DMS114 treated with DMSO at 0.1 percent for 48 hours (cell line): Measurements from ENCODE around the gene MCM5.

ENCODE experiments used
- DNase-seq: peaks from one replicate; lab custom pipeline; 2025; ENCODE audit not compliant: unreplicated experiment; lab: John Stamatoyannopoulos, UW

Gene MCM5

DNA sequence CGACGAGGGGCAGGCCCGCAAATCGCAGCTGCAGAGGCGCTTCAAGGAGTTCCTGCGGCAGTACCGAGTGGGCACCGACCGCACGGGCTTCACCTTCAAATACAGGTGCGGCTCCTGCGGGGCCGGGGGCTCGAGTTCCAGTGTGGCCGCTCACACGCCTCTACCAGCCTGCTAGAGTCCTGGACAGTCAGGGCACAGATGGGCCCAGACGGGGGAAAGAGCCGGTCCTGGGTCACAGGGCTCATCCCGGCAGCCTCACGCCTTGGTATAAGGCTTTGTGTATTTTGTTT, 506 bp downstream of the MCM5 start:
- no peak for DNase-seq

DNA sequence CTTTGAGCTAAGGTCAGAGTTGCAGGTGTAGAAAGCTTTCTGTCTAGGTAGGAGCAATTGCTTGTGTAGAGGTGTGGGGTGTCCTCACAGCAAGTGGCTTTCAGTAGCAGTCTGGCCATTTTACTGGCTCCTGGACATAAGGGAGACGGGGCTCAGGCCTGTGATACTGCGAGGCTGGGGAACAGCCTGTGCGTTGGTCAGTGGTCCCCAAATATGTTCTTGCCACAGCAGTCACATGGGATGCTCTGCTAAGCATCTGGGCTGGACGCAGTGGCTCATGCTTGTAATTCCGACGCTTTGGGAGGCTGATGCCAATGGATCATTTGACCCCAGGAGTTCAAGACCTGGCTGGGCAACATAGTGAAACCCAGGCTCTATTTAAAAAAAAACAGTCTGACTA, 1.9 kb downstream of the MCM5 start:
- no peak for DNase-seq

GRCh38 chr22:35403356-35403755, 3.4 kb downstream of the MCM5 start:
- no peak for DNase-seq

GRCh38 chr22:35404176-35404575, 4.2 kb downstream of the MCM5 start:
- DNase-seq: no peak

DNA sequence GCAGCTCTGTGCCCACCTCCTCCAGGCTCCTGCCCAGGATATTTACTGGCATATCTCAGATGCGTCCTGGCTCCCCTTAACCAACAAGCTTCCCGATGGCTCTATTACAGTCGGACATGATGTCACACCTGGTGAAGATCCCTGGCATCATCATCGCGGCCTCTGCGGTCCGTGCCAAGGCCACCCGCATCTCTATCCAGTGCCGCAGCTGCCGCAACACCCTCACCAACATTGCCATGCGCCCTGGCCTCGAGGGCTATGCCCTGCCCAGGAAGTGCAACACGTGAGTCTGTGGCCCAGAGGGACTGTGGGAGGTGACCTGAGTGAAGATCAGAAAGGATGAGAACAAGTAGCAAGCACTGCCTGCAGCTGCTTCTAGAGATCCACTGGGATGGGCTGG, 6.5 kb downstream of the MCM5 start:
- DNase-seq: no peak

GRCh38 chr22:35407362-35407761, 7.4 kb downstream of the MCM5 start:
- DNase-seq: no peak

DNA sequence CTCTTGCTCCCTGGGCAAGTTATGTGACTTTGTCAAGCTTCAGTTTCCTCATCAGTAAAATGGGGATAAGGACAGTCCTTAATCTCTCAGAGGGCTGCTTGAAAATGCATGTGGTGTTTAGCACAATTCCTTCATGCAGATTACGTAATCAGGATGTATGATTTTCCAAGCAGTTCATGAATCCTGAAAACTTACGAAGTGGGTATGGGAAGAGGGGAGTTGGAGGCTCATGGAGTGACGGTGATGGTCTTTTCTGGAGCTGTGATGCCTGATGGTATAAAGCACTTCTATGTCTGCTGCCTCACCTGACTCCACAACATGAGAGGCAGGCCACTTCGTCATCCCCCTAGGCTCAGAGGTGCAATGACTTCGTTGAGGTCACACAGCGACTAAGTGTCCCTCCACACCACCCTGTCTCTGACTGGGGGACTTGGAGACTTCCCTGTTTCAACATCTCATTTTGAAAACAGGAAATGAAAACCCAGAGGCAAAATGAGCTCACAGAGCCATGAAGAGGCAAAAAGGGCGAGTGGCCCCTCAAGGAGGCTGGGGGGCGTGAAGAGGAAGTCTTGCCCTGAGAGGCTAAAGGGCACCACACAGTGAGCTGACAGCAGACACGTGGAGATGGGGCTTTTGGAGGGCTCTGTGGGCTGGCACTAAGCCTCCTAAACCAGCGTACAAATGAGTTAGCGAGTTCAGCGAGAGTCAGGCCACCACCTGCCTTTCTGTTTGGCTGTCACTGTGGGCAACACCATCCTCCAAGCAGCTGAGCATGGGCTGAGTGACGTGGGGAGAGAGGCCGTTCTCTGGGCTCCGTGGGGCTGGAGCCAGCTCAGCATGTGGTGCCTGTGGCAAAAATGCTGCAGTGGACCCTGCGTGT, 10.1 kb downstream of the MCM5 start:
- DNase-seq: no peak

GRCh38 chr22:35410663-35411034, 10.7 kb downstream of the MCM5 start:
- no peak for DNase-seq

DNA sequence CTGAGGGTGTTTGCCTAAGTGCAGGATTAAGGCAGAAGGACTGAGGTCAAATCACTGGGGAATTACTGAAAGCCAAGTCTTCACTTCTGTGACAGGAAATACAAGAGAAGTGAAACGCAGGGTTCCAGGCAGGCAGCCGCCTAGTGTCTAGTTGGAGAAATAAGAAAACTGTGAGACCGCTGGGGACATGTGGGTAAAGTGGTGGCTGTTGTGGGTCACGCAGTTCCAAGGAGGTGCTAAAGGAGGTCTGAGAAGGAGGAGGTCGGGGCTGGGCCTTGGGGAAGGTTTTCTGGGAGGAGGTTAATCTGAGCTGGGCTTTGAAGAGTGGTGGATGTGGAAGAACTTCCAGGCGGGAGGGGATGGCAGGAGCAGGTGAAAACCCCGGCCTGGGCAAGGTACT, 11.2 kb downstream of the MCM5 start:
- no peak for DNase-seq

GRCh38 chr22:35413624-35414023, 13.7 kb downstream of the MCM5 start:
- DNase-seq: no peak

- no peak for DNase-seq
Measured at GRCh38 chr22:35417606-35418005, 17.7 kb downstream of the MCM5 start.

DNA sequence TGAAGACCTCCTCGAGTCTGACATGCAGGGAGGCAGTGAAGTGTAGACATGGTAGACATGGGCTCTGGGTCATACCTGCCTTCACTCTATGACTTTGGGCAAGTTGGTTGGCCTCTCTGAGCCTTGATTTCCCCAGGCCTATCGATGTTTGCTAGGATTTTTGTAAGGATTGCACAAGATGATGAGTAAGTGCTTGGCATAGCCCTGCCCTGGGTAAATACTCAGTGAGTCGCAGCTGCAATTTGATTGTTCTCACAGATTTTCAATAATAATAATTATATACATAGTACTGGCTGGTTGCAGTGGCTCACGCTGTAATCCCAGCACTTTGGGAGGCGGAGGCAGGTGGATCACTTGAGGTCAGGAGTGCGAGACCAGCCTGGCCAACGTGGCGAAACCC, 18.1 kb downstream of the MCM5 start:
- DNase-seq: no peak

- no peak for DNase-seq
Measured at GRCh38 chr22:35418731-35419130, 18.8 kb downstream of the MCM5 start.

GRCh38 chr22:35419756-35420155, 19.8 kb downstream of the MCM5 start:
- DNase-seq: no peak

GRCh38 chr22:35421121-35421520, 21.2 kb downstream of the MCM5 start:
- DNase-seq: no peak

GRCh38 chr22:35422145-35422544, 22.2 kb downstream of the MCM5 start:
- no peak for DNase-seq

- DNase-seq: no peak
Measured at GRCh38 chr22:35422936-35423335, 23.0 kb downstream of the MCM5 start.

- DNase-seq: no peak
Measured at GRCh38 chr22:35424081-35424480, 24.1 kb downstream of the MCM5 start.

GRCh38 chr22:35424761-35425160, 24.8 kb downstream of the MCM5 start:
- no peak for DNase-seq

DNA sequence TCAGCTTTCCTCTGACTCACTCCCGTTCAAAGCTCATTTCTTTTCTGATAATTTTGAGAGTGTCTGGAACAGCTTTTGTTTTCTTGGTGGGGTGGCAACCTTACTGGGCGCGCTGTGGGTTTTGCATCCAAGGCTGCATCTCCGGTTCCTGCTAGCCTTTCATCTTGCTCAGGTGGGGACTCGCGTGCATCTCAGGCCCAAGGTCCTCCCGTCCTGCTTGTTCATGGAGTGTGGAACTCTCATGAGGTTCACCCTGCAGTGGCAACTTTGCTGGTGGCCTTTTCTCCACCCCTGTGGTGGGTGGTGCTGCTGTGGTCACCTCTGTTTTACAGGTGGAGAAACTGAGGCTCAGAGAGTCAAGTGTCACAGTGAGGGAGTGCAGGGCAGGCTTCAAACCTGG, 25.6 kb downstream of the MCM5 start:
- no peak for DNase-seq

DNA sequence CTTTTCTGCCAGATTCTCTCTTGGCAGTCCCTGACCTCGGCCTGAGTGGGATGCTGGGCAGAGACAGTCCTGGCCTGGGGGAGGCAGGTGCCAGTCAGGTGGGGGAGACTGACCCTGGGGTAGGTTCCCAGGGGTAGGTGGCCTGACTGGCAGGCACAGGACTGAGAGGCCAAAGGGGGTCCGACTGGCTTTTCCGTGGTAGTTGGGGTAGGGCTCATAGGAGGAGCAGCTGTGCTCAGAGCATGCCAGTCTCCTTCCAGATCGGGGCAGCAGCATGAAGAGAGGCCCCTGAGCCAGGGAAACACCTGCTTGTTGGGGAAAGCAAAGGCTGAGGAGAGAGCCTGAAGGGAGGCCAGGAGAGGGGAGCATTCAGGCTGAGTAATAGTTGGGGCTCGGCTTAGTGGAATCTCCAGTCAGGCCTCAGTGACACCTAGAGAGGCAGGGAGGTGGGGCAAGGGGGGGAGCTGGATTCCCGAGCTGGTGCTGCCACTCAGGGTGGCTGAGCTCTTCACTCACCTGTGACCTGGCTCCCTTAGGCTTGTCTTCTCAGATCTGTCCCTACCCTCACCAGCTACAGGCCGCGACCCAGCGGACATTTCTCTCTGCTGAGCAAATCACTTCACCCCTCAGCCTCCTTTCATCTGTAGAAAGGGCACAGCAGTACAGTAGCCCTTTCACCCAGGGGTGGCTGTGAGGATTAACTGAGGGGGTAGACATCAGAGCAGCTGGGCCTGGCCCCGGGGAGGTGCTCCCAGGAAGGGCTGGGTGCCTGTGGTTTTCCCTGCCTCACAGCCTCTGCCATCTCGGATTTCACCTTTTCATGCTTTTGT, 26.2 kb downstream of the MCM5 start:
- no peak for DNase-seq

DNA sequence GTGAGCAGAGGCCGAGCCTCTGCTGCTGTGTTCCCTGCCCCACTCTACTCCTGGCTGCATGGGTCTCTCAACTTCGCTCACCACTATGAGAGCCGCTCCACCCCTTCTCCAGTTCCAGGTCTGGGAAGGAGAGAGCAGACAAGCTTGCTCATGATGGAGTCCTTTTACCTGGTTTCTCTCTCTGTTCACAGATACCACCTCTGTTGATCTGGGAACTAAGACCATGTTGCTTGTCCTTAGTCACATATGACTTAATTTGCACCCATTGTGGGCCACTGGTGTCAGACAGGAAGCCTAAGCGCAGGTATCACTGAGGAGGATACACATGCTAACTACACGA, 26.8 kb downstream of the MCM5 start:
- DNase-seq: no peak

- peak; percentile 16 for DNase-seq
Measured at GRCh38 chr22:35430897-35431322, 31.0 kb downstream of the MCM5 start.
